ENCODE results near the gene AXIN1.

AXIN1 gene, protein sequence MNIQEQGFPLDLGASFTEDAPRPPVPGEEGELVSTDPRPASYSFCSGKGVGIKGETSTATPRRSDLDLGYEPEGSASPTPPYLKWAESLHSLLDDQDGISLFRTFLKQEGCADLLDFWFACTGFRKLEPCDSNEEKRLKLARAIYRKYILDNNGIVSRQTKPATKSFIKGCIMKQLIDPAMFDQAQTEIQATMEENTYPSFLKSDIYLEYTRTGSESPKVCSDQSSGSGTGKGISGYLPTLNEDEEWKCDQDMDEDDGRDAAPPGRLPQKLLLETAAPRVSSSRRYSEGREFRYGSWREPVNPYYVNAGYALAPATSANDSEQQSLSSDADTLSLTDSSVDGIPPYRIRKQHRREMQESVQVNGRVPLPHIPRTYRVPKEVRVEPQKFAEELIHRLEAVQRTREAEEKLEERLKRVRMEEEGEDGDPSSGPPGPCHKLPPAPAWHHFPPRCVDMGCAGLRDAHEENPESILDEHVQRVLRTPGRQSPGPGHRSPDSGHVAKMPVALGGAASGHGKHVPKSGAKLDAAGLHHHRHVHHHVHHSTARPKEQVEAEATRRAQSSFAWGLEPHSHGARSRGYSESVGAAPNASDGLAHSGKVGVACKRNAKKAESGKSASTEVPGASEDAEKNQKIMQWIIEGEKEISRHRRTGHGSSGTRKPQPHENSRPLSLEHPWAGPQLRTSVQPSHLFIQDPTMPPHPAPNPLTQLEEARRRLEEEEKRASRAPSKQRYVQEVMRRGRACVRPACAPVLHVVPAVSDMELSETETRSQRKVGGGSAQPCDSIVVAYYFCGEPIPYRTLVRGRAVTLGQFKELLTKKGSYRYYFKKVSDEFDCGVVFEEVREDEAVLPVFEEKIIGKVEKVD

DNA sequence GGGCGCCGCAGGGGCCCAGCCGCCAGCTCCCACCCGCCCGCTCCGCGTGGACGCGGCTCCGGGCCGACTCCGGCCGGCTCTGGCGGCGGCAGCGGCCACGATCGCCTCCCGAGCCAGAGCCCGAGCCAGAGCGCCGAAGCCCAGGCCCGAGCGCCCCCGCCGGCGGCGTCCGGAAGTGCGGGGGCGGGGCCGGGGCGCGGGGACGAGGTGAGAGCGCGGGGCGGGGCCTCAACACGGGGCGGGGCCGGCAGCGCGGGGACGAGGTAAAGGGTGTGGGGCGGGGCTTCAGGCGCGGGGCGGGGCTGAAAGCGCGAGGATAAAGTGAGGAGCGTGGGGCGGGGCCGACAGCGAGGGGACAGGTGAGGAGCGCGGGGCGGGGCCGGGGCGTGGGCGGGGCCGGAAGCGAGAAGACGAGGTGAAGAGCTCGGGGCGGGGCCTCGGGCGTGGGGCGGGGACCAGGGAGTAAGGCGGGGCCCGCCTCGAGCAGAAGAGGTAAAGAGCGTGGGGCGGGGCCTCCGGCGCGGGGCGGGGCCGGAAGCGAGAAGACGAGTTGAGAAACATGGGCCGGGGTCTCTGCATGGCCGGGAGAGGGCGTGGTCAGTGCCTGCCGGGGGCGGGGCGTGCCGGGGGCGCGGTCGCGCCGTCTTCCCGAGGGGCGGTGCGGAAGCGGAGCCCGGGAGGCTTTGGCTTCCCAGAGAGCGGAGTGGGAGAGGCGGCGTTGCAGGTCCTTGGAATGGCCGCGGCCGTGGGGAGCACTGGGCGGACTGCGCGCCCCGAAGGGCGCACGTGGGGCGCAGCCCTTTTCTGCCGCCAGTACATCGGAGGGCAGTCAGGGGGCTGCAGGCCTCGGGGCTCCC, at the start of gene AXIN1:
AXIN1 (minus strand) TSS at position 177 of the 857 bp plus-strand sequence. CDS start 5,698 bp downstream, outside the sequence.
- TF ChIP-seq, protein P1, sequence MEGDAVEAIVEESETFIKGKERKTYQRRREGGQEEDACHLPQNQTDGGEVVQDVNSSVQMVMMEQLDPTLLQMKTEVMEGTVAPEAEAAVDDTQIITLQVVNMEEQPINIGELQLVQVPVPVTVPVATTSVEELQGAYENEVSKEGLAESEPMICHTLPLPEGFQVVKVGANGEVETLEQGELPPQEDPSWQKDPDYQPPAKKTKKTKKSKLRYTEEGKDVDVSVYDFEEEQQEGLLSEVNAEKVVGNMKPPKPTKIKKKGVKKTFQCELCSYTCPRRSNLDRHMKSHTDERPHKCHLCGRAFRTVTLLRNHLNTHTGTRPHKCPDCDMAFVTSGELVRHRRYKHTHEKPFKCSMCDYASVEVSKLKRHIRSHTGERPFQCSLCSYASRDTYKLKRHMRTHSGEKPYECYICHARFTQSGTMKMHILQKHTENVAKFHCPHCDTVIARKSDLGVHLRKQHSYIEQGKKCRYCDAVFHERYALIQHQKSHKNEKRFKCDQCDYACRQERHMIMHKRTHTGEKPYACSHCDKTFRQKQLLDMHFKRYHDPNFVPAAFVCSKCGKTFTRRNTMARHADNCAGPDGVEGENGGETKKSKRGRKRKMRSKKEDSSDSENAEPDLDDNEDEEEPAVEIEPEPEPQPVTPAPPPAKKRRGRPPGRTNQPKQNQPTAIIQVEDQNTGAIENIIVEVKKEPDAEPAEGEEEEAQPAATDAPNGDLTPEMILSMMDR (IDR thresholded peaks at IDR 0.05; ENCODE audit: low read depth, low read length) = peak; percentile 22
- H3K4me3 ChIP-seq (replicated peaks in 1 of 2; ENCODE audit: low read depth in 2 of 2, low read length in 2 of 2) = peak within 1 kb of the TSS; percentile 60 to 66
- peak; percentile 94 to 97 for DNase-seq (ENCODE audit: low read depth in 2 of 2)

DNA sequence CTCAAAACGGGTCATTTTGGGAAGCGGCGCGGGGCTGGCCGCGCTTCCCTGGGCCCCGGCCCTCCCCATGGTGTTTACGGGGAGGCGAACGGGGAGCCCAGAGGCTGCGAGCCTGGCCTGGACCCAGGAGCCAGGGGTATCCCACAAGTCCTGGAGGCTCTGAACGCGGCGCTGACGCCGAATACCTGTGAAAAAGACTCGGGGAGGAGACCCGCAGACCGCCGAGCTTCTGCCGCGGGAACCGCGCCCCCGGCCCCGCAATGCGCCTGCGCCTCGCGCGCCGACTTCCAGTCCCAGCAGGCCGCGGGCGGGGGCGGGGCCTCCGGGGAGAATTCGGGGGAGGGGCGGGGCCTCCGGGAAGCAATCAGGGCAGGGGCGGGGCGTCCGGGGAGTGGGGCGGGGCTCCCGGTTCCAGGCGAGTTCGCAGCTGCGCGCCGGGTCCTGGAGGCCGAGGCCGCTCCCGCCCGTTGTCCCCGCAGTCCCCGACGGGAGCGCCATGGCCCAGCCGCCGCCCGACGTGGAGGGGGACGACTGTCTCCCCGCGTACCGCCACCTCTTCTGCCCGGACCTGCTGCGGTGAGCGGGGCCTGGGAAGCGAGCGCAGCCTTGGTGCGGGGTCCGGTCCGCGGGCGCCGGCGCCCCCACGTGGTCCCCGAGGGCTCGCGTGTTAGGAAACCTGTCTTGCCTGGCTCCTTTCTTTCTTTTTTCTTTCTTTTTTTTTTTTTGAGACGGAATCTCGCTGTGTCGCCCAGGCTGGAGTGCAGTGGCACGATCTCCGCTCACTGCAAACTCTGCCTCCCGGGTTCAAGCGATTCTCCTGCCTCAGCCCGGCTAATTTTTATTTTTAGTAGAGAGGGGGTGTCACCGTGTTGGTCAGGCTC, 49.2 kb upstream of the AXIN1 start, which contains the start of gene DECR2:
DECR2 (plus strand) TSS at position 418 of the 881 bp plus-strand sequence; CDS start at position 497, 79 bp downstream.
- DNase-seq (ENCODE audit: low read depth in 2 of 2) = peak; percentile 91 to 94
- TF ChIP-seq, protein P1 (IDR thresholded peaks at IDR 0.05; ENCODE audit: low read depth, low read length) = no peak
- H3K4me3 ChIP-seq (replicated peaks in 1 of 2; ENCODE audit: low read depth in 2 of 2, low read length in 2 of 2) = peak within 1 kb of the TSS; percentile 81 to 85

DNA sequence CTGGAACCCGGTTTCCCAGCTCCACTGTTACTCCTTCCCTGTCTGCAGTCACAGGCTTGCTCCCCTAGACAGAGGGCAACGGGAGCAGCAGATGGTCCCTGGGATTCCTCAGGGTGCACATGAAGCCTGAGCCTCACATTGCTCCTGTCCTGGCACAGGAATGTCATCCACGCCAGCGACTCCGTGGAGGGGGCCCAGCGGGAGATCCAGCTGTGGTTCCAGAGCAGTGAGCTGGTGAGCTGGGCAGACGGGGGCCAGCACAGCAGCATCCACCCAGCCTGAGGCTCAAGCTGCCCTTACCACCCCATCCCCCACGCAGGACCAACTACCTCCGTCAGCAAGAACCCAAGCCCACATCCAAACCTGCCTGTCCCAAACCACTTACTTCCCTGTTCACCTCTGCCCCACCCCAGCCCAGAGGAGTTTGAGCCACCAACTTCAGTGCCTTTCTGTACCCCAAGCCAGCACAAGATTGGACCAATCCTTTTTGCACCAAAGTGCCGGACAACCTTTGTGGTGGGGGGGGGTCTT, 47.6 kb upstream of the AXIN1 start:
- H3K4me3 ChIP-seq (replicated peaks in 1 of 2; ENCODE audit: low read depth in 2 of 2, low read length in 2 of 2) = peak overlapping the region in 1 of 2 donors; percentile 85
- TF ChIP-seq, protein P1 (IDR thresholded peaks at IDR 0.05; ENCODE audit: low read depth, low read length) = no peak
- DNase-seq (ENCODE audit: low read depth in 2 of 2) = no peak

DNA sequence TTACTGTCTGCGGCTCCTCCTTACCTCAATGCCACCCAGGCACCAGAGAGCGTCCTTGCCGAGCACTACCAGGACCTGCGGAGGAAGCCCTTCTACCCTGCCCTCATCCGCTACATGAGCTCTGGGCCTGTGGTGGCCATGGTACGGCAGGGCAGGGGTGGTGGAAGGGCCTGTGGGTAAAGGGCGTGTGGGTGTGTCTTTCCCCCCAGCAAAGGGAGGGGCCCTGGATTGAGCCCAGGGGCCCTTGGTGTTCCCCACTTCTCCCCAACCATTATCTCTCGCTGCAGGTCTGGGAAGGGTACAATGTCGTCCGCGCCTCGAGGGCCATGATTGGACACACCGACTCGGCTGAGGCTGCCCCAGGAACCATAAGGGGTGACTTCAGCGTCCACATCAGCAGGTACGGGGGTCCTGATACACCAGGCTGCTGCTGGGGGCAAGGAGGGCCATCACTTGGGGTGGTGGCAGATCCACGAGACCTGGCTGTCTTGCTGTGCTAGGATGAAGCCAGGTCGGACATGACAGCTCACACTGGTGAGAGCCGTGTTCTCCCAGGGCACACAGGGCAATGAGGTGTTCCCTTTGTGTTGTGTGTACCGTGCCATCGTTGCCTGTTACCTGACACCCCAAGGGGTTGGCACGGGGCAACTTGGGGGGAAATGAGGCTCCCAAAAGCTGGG, 47.0 kb upstream of the AXIN1 start:
- no peak overlapping the region for H3K4me3 ChIP-seq (replicated peaks in 1 of 2; ENCODE audit: low read depth in 2 of 2, low read length in 2 of 2)
- no peak for DNase-seq (ENCODE audit: low read depth in 2 of 2)
- TF ChIP-seq, protein P1 (IDR thresholded peaks at IDR 0.05; ENCODE audit: low read depth, low read length) = no peak

DNA sequence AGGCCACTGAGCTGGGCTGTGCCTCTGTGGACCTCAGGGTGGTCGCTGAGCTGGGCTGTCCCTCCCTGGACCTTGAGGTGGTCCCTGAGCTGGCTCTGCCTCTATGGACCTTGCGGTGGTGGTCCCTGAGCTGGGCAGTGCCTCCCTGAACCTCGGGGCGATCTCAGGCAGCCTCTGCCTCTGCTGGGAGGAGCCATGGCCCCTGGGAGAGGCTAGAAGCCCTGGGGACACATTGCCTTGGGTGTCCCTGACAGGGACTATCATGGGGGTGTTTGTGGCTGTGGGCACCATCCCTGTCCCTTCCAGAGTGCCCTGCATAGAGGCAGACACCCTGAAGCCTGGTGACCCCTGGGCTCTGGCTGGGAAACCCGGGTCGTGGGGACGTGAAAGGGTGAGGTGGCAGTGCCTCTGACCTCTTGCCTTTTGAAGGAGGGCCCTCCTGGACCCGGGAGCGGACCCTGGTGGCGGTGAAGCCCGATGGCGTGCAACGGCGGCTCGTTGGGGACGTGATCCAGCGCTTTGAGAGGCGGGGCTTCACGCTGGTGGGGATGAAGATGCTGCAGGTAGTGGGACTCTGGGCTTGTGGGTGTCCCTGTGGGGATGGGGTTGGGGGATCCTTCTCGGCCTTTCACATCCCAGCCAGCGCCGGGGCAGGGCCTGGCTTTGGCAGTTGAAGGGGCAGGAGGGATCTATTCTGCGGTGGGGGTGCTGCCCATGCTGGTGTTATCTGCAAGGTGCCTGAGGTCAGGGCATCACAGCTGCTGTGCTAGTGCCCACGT, 46.2 kb upstream of the AXIN1 start:
- TF ChIP-seq, protein P1 (IDR thresholded peaks at IDR 0.05; ENCODE audit: low read depth, low read length) = no peak
- no peak for DNase-seq (ENCODE audit: low read depth in 2 of 2)
- H3K4me3 ChIP-seq (replicated peaks in 1 of 2; ENCODE audit: low read depth in 2 of 2, low read length in 2 of 2) = no peak overlapping the region
